Occipital lobe (tissue), 2 donors: ENCODE data around the gene CNP. TPM values are rescaled to one million over a fixed set of nuclear protein-coding genes. Genes with fewer than 3 reads are reported as not detected.

Experiments used
- DNase-seq: peaks from one replicate; lab custom pipeline; 2025; lab: John Stamatoyannopoulos, UW
- total RNA-seq: library from RNA; depleted of rRNA; stranded (reverse); fragments of >200 nt; gene quantifications from one replicate; pipeline ENCODE4 v1.2.3, GENCODE V29; 2014

CNP gene
- total RNA-seq, 1 donor from 2014 or later: 40.7 TPM

DNA sequence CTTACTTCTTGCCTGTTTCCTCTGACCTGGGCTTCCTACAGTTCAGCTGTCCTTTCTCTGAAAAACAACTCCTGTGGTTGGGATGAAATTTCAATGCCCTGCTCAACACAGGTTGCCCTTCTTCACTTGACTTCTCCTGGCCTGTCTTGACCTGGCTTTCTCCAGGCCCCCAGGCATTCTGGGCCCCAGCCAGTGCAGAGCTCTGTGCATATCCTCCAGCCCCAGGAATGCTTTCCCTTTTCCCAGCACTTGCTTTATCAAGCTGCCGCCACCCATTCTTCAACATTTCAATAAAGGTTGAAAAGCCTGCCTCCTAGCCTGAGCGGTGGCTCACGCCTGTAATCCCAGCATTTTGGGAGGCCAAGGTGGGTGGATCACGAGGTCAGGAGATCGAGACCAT, 25.4 kb upstream of the CNP start:
- DNase-seq: no peak

- DNase-seq: no peak
Measured at GRCh38 chr17:41942626-41943373, 23.8 kb upstream of the CNP start.

GRCh38 chr17:41943492-41943891, 23.1 kb upstream of the CNP start:
- no peak for DNase-seq

DNA sequence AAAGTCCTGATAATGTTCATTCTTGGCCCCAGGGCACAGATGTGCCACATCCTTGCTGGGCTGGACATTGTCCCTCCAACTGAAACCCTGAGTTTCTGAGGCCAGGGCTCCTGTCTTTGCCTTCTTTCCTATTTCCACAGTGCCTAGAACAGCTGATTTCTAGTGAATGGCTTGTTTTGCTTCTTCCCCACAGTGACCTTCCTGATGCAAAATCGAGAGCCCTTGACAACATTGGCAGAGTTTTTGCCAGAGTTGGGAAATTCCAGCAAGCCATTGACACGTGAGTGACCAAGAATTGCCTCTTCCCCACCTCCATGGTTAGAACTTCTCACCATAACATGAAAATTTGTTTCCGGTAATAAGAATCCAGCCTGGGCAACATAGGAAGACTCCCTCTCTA, 21.7 kb upstream of the CNP start:
- DNase-seq: no peak

GRCh38 chr17:41948762-41949460, 17.7 kb upstream of the CNP start:
- DNase-seq: no peak

DNA sequence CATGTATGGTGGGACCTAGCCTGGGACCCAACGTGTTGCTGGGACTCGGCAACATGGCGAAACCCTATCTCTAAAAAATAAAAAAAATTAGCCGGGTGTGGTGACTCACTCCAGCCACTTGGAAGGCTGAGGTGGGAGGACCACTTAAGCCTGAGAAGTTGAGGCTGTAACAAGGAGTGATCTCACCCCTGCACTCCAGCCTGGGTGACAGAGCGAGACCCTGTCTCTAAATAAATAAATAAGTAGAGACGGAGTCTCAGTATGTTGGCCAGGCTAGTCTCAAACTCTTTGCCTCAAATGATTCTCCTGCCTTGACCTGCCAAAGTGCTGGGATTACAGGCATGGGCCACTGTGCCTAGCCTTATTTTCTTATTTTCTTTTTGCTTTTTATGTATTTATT, 10.1 kb upstream of the CNP start:
- DNase-seq: no peak

GRCh38 chr17:41957031-41957868, 9.3 kb upstream of the CNP start:
- DNase-seq: no peak

DNA sequence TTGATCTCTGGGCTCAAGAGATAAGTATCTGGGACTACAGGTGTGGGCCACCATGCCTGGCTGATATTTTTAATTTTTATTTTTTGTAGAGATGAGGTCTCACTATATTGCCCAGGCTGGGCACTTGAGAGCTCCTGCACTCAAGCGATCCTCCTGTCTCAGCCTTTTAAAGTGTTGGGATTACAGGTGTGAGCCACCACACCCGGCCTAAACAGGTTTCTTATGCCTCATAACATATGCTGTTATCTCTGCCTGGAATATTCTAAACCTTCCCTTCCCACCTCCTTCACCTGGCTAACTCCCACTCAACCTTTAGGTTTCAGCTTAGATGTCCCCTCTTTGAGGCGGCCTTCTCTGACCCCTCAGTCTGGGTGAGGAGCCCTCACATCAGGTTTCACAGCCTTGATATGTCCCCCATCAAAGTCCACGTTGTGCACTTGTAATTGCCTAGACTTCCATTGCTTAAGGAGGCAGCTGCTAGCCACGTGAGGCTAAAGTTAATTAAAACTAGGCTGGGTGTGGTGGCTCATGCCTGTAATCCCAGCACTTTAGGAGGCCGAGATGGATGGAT, 8.6 kb upstream of the CNP start:
- DNase-seq: no peak

DNA sequence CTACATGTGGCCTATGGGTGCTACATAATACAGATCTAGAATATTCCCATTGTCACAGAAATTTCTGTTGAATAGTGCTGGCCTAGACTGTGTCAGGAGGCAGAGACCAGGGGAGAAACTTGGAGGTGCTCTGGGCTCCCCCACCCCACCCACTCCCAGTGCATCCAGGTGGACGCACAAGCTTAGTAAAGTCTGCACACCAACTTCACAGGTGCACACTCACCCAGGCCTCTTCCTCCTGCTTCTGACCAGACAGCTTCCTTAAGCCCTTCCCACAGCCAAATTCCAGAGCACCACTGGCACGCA, 7.6 kb upstream of the CNP start:
- no peak for DNase-seq

- DNase-seq: no peak
Measured at GRCh38 chr17:41959336-41960095, 7.1 kb upstream of the CNP start.

- no peak for DNase-seq
Measured at GRCh38 chr17:41962111-41962510, 4.5 kb upstream of the CNP start.

- peak; percentile 51 for DNase-seq
Measured at GRCh38 chr17:41962768-41963434, 3.7 kb upstream of the CNP start.

DNA sequence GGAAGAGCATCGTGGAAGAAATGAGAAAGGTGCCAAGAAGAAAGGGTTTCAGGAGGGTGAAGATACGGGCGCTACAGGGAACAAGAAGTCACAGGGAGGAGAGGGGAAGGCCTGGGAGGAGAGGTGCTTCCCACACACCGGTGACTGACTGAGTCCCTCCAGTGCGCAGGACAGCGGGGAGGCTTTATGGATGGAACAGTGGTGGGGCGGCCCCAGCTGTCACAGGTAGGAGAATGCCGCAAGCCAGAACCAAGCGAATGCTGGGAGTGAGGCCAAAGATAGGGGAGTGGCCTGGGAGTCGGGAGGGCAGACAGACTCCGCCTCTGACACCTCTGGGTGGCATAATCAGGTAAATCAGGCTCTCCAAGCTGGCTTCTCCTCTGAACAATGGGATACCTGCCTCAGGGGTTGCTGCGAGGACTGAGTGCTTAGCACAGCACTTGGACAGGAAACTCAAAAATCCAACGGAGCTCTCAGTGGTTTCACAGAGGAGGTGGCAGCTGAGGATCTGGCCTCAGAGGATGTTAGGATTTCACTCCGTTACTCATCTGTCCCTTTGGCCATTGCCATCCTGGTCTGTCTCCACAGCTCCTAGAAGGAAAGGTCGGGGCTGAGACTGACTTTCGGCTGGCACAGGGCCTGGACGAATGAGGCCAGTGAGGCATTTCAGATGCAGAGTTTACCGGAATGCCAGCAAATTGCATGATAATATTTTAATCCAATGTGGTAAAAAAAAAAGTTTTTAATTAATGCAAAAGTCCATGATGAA, 717 bp upstream of the CNP start:
- no peak for DNase-seq

GRCh38 chr17:41967141-41967920, 736 bp downstream of the CNP start:
- DNase-seq: peak; percentile 79

GRCh38 chr17:41967921-41968578, 1.5 kb downstream of the CNP start:
- DNase-seq: no peak

DNA sequence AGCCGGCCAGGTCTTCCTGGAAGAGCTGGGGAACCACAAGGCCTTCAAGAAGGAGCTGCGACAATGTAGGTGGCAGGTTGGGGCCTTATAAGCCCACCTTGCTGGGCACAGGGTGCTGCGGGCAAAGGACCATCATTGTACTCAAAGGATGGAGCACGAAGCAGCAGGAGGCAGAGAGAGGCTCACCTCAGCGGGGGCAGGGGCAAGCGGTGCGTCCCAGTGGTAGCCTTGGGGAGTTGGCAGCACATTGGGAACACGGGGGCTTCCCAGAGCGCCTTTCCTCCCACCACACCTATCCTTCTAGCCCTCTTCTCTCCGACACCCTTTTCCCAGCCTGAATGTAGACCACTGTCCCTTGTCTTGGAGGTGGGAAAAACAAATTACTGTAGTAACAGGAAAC, 2.1 kb downstream of the CNP start:
- DNase-seq: no peak

DNA sequence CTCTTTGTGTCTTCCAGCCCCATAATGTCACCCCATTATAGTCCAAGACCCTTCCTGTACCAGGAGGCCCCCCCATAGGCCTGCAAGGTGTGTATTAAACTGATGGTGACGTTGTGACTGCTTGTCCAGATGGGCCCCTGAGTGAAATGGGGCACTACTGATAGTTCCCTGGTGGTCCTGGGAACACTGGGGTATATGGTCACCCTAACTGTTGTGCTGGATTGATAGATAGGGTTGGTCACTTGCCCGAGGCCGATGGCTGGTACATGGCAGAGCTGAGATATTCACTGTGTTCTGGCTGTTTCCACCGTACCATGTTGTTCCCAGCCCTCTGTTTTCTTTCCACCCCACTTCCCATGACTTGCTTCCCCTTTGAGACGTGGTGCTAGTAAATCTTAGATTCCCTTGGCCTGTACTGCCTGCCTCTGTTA, 4.3 kb downstream of the CNP start:
- no peak for DNase-seq

GRCh38 chr17:41971721-41972523, 5.3 kb downstream of the CNP start:
- no peak for DNase-seq
